K562 (cell line): Measurements from ENCODE around the gene RNASEH1. TPM values are rescaled to one million over a fixed set of nuclear protein-coding genes. Genes with fewer than 3 reads are reported as not detected.
A peak's percentile ranks its signal among the peaks of the same experiment; 100 is the strongest.

Experiments
- ARID3A ChIP-seq: IDR thresholded peaks from 2 replicates; pipeline ENCODE4 v1.6.1; 2012; ENCODE audit warnings: low read depth, low read length, improper control_type of control experiment, borderline replicate concordance
- BMI1 ChIP-seq: fragments of 150-350 bp; IDR thresholded peaks from 2 replicates; pipeline ENCODE4 v1.6.1; 2014; ENCODE audit warnings: low read length
- CREM ChIP-seq: IDR thresholded peaks from 2 replicates; pipeline ENCODE4 v1.6.1; 2014; ENCODE audit warnings: antibody characterized with exemption, low read depth
- E2F6 ChIP-seq, 2 experiments: IDR thresholded peaks; 2 replicates each; pipeline ENCODE4 v1.6.1; 2011; ENCODE audit warnings: borderline replicate concordance in 1 of 2, control low read depth in 1 of 2, low read depth in 1 of 2, low read length in 1 of 2, mild to moderate bottlenecking in 1 of 2, mixed read lengths in 1 of 2, moderate library complexity in 1 of 2; ENCODE audit not compliant: insufficient read depth in 1 of 2, insufficient read length in 1 of 2, poor library complexity in 1 of 2, severe bottlenecking in 1 of 2; ENCODE audit errors: extremely low read depth in 1 of 2
- ETV1 ChIP-seq: fragments of 450-650 bp; conservative IDR thresholded peaks from 2 replicates; pipeline ENCODE4 v1.6.1; 2016; ENCODE audit warnings: missing genetic modification characterization, control low read depth, low read depth, missing compliant biosample characterization
- FOSL1 ChIP-seq: fragments of 200-800 bp; sonication (Bioruptor generic); conservative IDR thresholded peaks from 2 replicates; pipeline ENCODE4 v1.6.1; 2016; ENCODE audit warnings: missing genetic modification characterization, missing compliant biosample characterization
- FOXK2 ChIP-seq, 2 experiments: fragments of 450-650 bp; IDR thresholded peaks in 1 of 2; conservative IDR thresholded peaks in 1 of 2; 2 replicates each; pipeline ENCODE4 v1.6.1; 2016; ENCODE audit warnings: low read depth in 2 of 2, mild to moderate bottlenecking in 1 of 2
- HES1 ChIP-seq: fragments of 450-650 bp; IDR thresholded peaks from 2 replicates; pipeline ENCODE4 v1.6.1; 2016; ENCODE audit warnings: low read depth, mild to moderate bottlenecking, moderate library complexity
- MAFG ChIP-seq: fragments of 450-650 bp; conservative IDR thresholded peaks from 2 replicates; pipeline ENCODE4 v1.6.1; 2016; ENCODE audit warnings: missing genetic modification characterization, missing compliant biosample characterization
- NFE2L1 ChIP-seq: fragments of 450-650 bp; IDR thresholded peaks from 2 replicates; pipeline ENCODE4 v1.6.1; 2016; ENCODE audit warnings: missing genetic modification characterization, low read depth, mild to moderate bottlenecking, missing compliant biosample characterization, moderate library complexity, borderline replicate concordance
- NKRF ChIP-seq: fragments of 450-650 bp; IDR thresholded peaks from 2 replicates; pipeline ENCODE4 v1.6.1; 2016; ENCODE audit warnings: borderline replicate concordance
- PKNOX1 ChIP-seq: fragments of 450-650 bp; IDR thresholded peaks from 2 replicates; pipeline ENCODE4 v1.6.1; 2016
- PRPF4 ChIP-seq: fragments of 200-400 bp; formaldehyde crosslinking; IDR thresholded peaks from one replicate; pipeline ENCODE4 v1.6.1; 2017; ENCODE audit warnings: low read length, low read depth, mild to moderate bottlenecking; ENCODE audit not compliant: insufficient read depth, poor library complexity, severe bottlenecking
- RBM25 ChIP-seq: fragments of 200-400 bp; formaldehyde crosslinking; IDR thresholded peaks from 2 replicates; pipeline ENCODE4 v1.6.1; 2018; ENCODE audit warnings: low read length, low read depth, moderate library complexity; ENCODE audit not compliant: severe bottlenecking
- SNIP1 ChIP-seq: fragments of 450-650 bp; IDR thresholded peaks from 2 replicates; pipeline ENCODE4 v1.7.1; 2017; ENCODE audit warnings: low read depth, mild to moderate bottlenecking
- TEAD4 ChIP-seq, 2 experiments: sonication (generic) in 1 of 2; formaldehyde crosslinking in 1 of 2; IDR thresholded peaks; 2 replicates each; pipeline versions ENCODE4 v1.6.1 to v1.8.0; 2012 to 2022; ENCODE audit warnings: borderline replicate concordance in 1 of 2, inconsistent platforms in 1 of 2, low read length in 1 of 2, mild to moderate bottlenecking in 1 of 2, missing genetic modification reagents in 1 of 2
- ZNF224 ChIP-seq: sonication (generic); formaldehyde crosslinking; IDR thresholded peaks from 2 replicates; pipeline ENCODE4 v1.8.0; 2022; ENCODE audit warnings: mild to moderate bottlenecking, missing genetic modification reagents
- ZNF23 ChIP-seq: fragments of 250-450 bp; sonication (Bioruptor Pico); IDR thresholded peaks from 2 replicates; pipeline ENCODE4 v1.4.0; 2020; ENCODE audit warnings: mild to moderate bottlenecking
- ZNF239 ChIP-seq: fragments of 250-450 bp; sonication (Bioruptor Pico); IDR thresholded peaks from 2 replicates; pipeline ENCODE4 v1.4.0; 2020; ENCODE audit warnings: mild to moderate bottlenecking
- polyA plus RNA-seq, 8 experiments: library from polyadenylated mRNA; depleted of rRNA in 4 of 8; stranded (reverse) in 5 of 8; unstranded in 3 of 8; fragments of >200 nt; fragmentation: Nextera tagmentation in 2 of 8; fragmentation: Illumina TruSeq in 1 of 8; extraction: Ambion mirVana in 2 of 8; extraction: Trizol in 1 of 8; gene quantifications; 2 replicates each; pipeline versions ENCODE4 v1.2.1 to v1.2.3, GENCODE V29; 2011 to 2014; ENCODE audit warnings: inconsistent platforms in 1 of 8, missing spikeins in 1 of 8
- total RNA-seq, 7 experiments: library from RNA; depleted of rRNA in 6 of 7; stranded (reverse); fragments of >200 nt in 6 of 7; fragmentation: Illumina TruSeq in 2 of 7; extraction: Trizol in 2 of 7; gene quantifications; 2 replicates each; pipeline versions ENCODE4 v1.2.1 to v1.2.3, GENCODE V29; 2011 to 2021; ENCODE audit warnings: low replicate concordance in 1 of 7

Gene RNASEH1
- total and polyA plus RNA-seq, 9 of the 15 experiments (the other 6 are each of a cell fraction or from before 2014, with no cell fraction given) = 25.7 to 47.5 (median 42.8) TPM

- TF ChIP-seq NKRF (no peak), ETV1 (tag) (no peak), ZNF23 (CRISPR knock-in tag) (no peak), ZNF224 (no peak), FOSL1 (no peak; the same call in 1 of the 2 replicates), TEAD4 (IDR thresholded peaks at IDR 0.05; ENCODE audit: low read length) (no peak), TEAD4 (CRISPR knock-in tag; IDR thresholded peaks at IDR 0.05; ENCODE audit: borderline replicate concordance) (no peak), HES1 (no peak), E2F6 (IDR thresholded peaks at IDR 0.05; ENCODE audit: borderline replicate concordance in 1 of 2, extremely low read depth in 1 of 2, insufficient read depth in 1 of 2, insufficient read length in 1 of 2, low read depth in 1 of 2, low read length in 1 of 2, poor library complexity in 1 of 2, severe bottlenecking in 1 of 2) (peak in 1 of 2 experiments; percentile 71), RBM25 (no peak), CREM (peak; percentile 51), ARID3A (no peak), NFE2L1 (tag) (no peak), ZNF239 (CRISPR knock-in tag) (no peak), PRPF4 (no peak), PKNOX1 (no peak), MAFG (tag) (no peak), SNIP1 (no peak), BMI1 (no peak), FOXK2 (conservative IDR thresholded peaks at IDR 0.05 in 1 of 2, IDR thresholded peaks at IDR 0.05 in 1 of 2; ENCODE audit: low read depth in 2 of 2) (no peak)
Observed at GRCh38 chr2:3536682-3537632, 21.2 kb downstream of the RNASEH1 start (continued).
